MM.1S (cell line): ENCODE results near the gene CYP2A6.

Experiments
- DNase-seq: peaks from one replicate; pipeline ENCODE4 v3.0.0-alpha.2; 2015
- H2AFZ ChIP-seq: fragments of 300-600 bp; sonication (generic); 2 replicates; pipeline ENCODE4 v1.6.0; 2016; ENCODE audit warnings: antibody characterized with exemption, low read length
- H3F3A ChIP-seq: fragments of 300-600 bp; sonication (generic); 2 replicates; pipeline ENCODE4 v1.6.1; 2016; ENCODE audit warnings: mild to moderate bottlenecking, antibody characterized with exemption, low read length, moderate library complexity, mixed read lengths; ENCODE audit not compliant: insufficient read depth
- H3K27ac ChIP-seq: fragments of 300-600 bp; sonication (generic); 2 replicates; pipeline ENCODE4 v1.5.1; 2016; ENCODE audit warnings: mild to moderate bottlenecking, low read length
- H3K27me3 ChIP-seq: fragments of 300-600 bp; sonication (generic); replicated peaks from 2 replicates; pipeline ENCODE4 v1.6.0; 2016; ENCODE audit warnings: low read length; ENCODE audit not compliant: insufficient read depth
- H3K36me3 ChIP-seq: fragments of 300-600 bp; sonication (generic); replicated peaks from 2 replicates; pipeline ENCODE4 v1.6.1; 2016; ENCODE audit warnings: mild to moderate bottlenecking, low read length, mixed read lengths; ENCODE audit not compliant: insufficient read depth
- H3K4me1 ChIP-seq: fragments of 300-600 bp; sonication (generic); 2 replicates; pipeline ENCODE4 v1.6.1; 2016; ENCODE audit warnings: low read length, mixed read lengths
- H3K4me2 ChIP-seq: fragments of 300-600 bp; sonication (generic); 2 replicates; pipeline ENCODE4 v1.6.0; 2016; ENCODE audit warnings: low read depth, low read length
- H3K4me3 ChIP-seq: fragments of 300-600 bp; sonication (generic); 2 replicates; pipeline ENCODE4 v1.5.1; 2016; ENCODE audit warnings: low read length, mixed read lengths
- H3K79me2 ChIP-seq: fragments of 300-600 bp; sonication (generic); 2 replicates; pipeline ENCODE4 v1.6.1; 2016; ENCODE audit warnings: mixed run types, low read length, mixed read lengths
- H3K9ac ChIP-seq: fragments of 300-600 bp; sonication (generic); 2 replicates; pipeline ENCODE4 v1.6.1; 2016; ENCODE audit warnings: low read length, mixed read lengths
- H3K9me2 ChIP-seq: fragments of 300-600 bp; sonication (generic); replicated peaks from 2 replicates; pipeline ENCODE4 v1.6.1; 2016; ENCODE audit warnings: mild to moderate bottlenecking, low read length, mixed read lengths; ENCODE audit not compliant: insufficient read depth
- H3K9me3 ChIP-seq: fragments of 300-600 bp; sonication (generic); replicated peaks from 2 replicates; pipeline ENCODE4 v1.6.1; 2016; ENCODE audit warnings: mild to moderate bottlenecking, low read length, mixed read lengths; ENCODE audit not compliant: insufficient read depth
- H4K20me1 ChIP-seq: fragments of 300-600 bp; sonication (generic); 2 replicates; pipeline ENCODE4 v1.6.1; 2016; ENCODE audit warnings: mild to moderate bottlenecking, low read length, moderate library complexity, mixed read lengths; ENCODE audit not compliant: insufficient read depth
- EZH2 ChIP-seq: fragments of 300-600 bp; sonication (generic); optimal IDR thresholded peaks from 2 replicates; pipeline ENCODE3; 2017; ENCODE audit warnings: low read depth, mild to moderate bottlenecking, antibody characterized with exemption, low read length, mixed read lengths
- EZH2phosphoT487 ChIP-seq: fragments of 300-600 bp; sonication (generic); IDR thresholded peaks from 2 replicates; pipeline ENCODE4 v1.6.1; 2018; ENCODE audit warnings: antibody characterized with exemption, low read length
- TF ChIP-seq, protein P1 (sequence below): fragments of 300-600 bp; sonication (generic); IDR thresholded peaks from 2 replicates; pipeline ENCODE4 v1.5.1; 2016; ENCODE audit warnings: antibody characterized with exemption, low read length, mixed read lengths

Gene CYP2A6

DNA sequence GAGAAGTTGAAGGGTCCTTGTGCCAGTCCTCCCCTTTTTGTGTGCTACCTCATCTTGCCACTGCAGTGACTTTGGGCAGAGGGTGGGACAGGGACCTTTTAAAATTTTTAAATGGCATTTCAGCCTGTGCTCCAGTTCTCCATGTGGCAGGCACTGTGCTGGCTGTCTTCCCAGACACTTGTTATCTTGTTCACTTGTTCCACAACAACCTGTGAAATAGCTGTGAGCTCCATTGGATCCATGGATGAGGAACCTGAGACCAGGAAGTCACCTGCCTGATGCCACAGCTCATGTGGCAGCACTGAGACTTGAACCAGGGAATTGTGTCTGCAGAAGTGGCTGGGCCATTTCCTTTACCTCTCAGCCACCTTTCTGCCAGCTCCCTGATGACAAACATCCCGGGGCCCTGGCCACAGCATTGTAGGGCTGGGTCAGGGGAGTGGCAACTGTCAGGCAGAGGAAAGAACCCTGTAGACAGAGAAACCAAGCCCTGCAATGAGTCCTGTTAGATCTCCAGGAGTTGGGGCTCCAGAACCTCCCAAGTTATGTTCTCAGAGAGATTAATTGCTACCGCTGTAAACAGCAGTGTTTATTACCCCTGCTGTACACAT, 44.9 kb downstream of the CYP2A6 start:
- no peaks in the 10 kb centered on the region for H3K27me3 ChIP-seq
- no peaks in the 10 kb centered on the region; the same call in 1 of the 2 replicates for H4K20me1 ChIP-seq
- H3K79me2 ChIP-seq: peaks cover 31% of the 10 kb centered on the region
- no peaks in the 10 kb centered on the region for H3K9me3 ChIP-seq
- DNase-seq: no peak
- no peak overlapping the region for H2AFZ ChIP-seq
- H3K4me3 ChIP-seq: no peak overlapping the region
- H3K9ac ChIP-seq: no peak overlapping the region
- H3K9me2 ChIP-seq: no peaks in the 10 kb centered on the region
- no peaks in the 10 kb centered on the region for H3F3A ChIP-seq
- H3K36me3 ChIP-seq: no peaks in the 10 kb centered on the region
- no peak overlapping the region for H3K27ac ChIP-seq
- peaks cover 25% of the 10 kb centered on the region for H3K4me1 ChIP-seq
- TF ChIP-seq EZH2phosphoT487 (no peak), EZH2 (no peak)
- TF ChIP-seq, protein P1, sequence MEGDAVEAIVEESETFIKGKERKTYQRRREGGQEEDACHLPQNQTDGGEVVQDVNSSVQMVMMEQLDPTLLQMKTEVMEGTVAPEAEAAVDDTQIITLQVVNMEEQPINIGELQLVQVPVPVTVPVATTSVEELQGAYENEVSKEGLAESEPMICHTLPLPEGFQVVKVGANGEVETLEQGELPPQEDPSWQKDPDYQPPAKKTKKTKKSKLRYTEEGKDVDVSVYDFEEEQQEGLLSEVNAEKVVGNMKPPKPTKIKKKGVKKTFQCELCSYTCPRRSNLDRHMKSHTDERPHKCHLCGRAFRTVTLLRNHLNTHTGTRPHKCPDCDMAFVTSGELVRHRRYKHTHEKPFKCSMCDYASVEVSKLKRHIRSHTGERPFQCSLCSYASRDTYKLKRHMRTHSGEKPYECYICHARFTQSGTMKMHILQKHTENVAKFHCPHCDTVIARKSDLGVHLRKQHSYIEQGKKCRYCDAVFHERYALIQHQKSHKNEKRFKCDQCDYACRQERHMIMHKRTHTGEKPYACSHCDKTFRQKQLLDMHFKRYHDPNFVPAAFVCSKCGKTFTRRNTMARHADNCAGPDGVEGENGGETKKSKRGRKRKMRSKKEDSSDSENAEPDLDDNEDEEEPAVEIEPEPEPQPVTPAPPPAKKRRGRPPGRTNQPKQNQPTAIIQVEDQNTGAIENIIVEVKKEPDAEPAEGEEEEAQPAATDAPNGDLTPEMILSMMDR: no peak
- no peak overlapping the region for H3K4me2 ChIP-seq

DNA sequence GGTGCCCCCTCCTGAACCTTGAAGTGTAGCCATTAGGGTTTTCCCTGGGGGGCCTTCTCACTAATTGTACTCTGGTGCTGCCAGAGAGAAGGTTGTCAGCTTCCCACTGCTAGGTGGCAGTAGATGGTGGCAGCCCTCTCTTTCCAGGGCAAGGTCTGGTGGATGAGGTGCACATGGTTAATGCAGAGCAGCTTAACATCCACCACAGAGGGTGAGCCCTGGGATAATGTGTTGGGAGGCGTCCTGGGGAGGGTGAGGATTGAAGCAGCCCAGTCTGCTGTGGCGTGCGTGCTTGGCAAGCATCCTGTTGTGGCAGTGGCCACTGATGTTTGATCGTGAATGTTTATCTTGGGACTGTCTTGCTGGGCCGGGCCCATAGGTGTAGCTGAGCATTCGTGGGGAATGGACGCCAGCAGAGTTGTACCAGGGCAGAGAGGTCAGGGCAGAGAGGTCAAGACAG, 45.4 kb downstream of the CYP2A6 start:
- Histone ChIP-seq H3K27me3 (no peaks in the 10 kb centered on the region), H3K4me3 (no peak overlapping the region), H4K20me1 (no peaks in the 10 kb centered on the region; the same call in 1 of the 2 replicates), H2AFZ (no peak overlapping the region), H3K4me2 (no peak overlapping the region), H3K9me2 (no peaks in the 10 kb centered on the region), H3K9ac (no peak overlapping the region), H3F3A (no peaks in the 10 kb centered on the region), H3K36me3 (no peaks in the 10 kb centered on the region), H3K79me2 (peaks cover 36% of the 10 kb centered on the region), H3K4me1 (peaks cover 25% of the 10 kb centered on the region), H3K27ac (no peak overlapping the region), H3K9me3 (no peaks in the 10 kb centered on the region)
- DNase-seq: no peak
- TF ChIP-seq, protein P1: no peak
- TF ChIP-seq EZH2 (no peak), EZH2phosphoT487 (no peak)

DNA sequence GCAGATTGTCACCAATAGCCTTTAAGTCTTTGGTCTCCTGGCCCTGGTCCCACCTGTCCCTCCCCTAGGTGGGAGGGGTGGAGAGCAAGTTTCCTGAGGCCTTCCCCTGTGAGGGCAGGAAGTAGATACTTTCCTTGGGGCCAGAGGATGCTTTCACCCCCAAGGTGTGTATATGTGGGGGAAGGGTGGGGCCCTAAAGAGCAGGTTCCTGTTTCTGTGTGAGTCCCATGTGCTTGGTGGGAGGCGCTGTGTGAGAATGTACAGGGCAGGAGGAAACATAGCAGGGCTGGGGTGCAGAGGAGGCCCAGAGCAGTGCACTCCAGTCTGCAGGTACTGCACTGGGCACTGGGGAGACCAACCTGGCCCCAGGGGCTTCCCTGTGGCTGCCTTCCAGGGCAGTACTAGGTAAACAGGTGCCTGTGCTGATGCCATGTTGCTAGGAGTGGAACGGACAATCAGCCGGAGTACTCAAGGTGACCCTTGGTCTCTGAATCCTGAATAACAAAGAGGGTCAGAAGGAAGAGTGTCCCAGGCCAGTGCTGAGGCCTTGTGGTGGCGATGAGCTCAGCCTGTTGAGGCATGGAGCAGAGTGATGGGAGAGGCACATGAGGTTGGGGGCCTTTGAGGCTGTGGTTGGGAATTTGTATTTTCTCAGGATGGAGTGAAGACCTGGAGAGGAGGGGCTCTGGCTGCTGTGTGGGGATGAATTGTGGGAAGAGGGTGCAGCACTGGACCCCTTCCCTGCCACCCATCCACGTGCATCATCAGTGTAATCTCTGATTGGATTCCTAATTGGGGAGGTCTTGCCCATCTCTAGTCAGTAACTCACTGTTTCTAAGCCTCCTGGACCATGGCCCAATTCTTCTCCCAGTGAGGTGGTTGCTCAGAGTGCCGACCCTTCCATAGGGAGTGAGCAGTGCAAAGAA, 46.1 kb downstream of the CYP2A6 start:
- Histone ChIP-seq H3K27me3 (no peaks in the 10 kb centered on the region), H4K20me1 (no peaks in the 10 kb centered on the region; the same call in 1 of the 2 replicates), H3K4me2 (no peak overlapping the region), H3K4me1 (peaks cover 25% of the 10 kb centered on the region), H3K4me3 (no peak overlapping the region), H3K36me3 (no peaks in the 10 kb centered on the region), H2AFZ (no peak overlapping the region), H3K9ac (no peak overlapping the region), H3F3A (no peaks in the 10 kb centered on the region), H3K27ac (no peak overlapping the region), H3K9me2 (no peaks in the 10 kb centered on the region), H3K79me2 (peaks cover 41% of the 10 kb centered on the region), H3K9me3 (no peaks in the 10 kb centered on the region)
- TF ChIP-seq EZH2phosphoT487 (no peak), EZH2 (no peak)
- TF ChIP-seq, protein P1: no peak
- DNase-seq: peak; percentile 24
